ENCODE measurements around the gene UAP1L1.

DNA sequence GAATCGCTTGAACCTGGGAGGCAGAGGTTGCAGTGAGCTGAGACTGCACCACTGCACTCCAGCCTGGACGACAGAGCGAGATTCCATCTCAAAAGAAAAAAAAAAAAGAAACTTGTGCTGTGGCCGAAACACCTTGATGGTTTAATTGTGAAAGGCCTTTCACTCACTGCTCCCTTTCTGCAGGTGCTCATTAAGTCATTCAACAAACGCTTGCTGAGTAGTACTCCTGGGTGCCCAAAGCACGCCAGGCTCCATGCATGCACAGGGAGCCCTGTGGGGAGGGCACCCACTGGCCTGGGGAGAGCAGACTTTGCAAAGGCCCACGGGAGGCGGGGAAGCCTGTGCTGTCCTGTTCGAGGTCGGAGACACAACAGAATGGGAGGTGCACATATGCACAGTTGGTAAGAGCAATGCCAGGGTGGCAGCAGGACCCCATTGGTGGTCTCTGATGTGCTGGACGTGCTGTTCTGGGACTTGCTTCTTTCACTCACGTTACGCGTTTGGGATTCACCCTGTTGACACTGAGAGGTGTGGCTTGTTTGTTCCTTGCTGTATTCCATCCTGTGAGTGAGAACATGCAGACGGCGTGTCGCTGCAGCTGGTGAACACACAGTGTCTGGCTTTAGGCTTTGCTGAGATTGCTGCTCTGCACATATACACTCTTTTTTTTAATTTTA, 20.4 kb upstream of the UAP1L1 start:
- TF ChIP-seq, protein P1, sequence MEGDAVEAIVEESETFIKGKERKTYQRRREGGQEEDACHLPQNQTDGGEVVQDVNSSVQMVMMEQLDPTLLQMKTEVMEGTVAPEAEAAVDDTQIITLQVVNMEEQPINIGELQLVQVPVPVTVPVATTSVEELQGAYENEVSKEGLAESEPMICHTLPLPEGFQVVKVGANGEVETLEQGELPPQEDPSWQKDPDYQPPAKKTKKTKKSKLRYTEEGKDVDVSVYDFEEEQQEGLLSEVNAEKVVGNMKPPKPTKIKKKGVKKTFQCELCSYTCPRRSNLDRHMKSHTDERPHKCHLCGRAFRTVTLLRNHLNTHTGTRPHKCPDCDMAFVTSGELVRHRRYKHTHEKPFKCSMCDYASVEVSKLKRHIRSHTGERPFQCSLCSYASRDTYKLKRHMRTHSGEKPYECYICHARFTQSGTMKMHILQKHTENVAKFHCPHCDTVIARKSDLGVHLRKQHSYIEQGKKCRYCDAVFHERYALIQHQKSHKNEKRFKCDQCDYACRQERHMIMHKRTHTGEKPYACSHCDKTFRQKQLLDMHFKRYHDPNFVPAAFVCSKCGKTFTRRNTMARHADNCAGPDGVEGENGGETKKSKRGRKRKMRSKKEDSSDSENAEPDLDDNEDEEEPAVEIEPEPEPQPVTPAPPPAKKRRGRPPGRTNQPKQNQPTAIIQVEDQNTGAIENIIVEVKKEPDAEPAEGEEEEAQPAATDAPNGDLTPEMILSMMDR (optimal IDR thresholded peaks at IDR 0.05 in 1 of 3, IDR thresholded peaks at IDR 0.05 in 1 of 3, conservative IDR thresholded peaks at IDR 0.05 in 1 of 3; ENCODE audit: extremely low read depth in 1 of 3, insufficient read depth in 2 of 3, low read length in 3 of 3): no peak
- no peak for TF ChIP-seq EZH2 (IDR thresholded peaks at IDR 0.05; ENCODE audit: low read length)

Data from keratinocyte (primary cell).